ES-I3 (cell line): ENCODE measurements around the gene RAET1G.
"Not testable (repeated sequence)": the region's sequence is repeated elsewhere in the genome, so short reads cannot be mapped to it uniquely, and the experiment has no call there.

Source experiments
- H3K36me3 ChIP-seq: 2 replicates; pipeline ENCODE4 v1.6.1; 2013; ENCODE audit warnings: mild to moderate bottlenecking, low read length, control low read depth, moderate library complexity; ENCODE audit not compliant: insufficient read depth
- H3K4me1 ChIP-seq: 2 replicates; pipeline ENCODE4 v1.6.1; 2013; ENCODE audit warnings: mild to moderate bottlenecking, control low read depth, low read length; ENCODE audit not compliant: insufficient read depth
- H3K9ac ChIP-seq: 2 replicates; pipeline ENCODE4 v1.6.1; 2013; ENCODE audit warnings: low read depth, mild to moderate bottlenecking, low read length, moderate library complexity
- H3K9me3 ChIP-seq: 2 replicates; pipeline ENCODE4 v1.6.1; 2013; ENCODE audit warnings: mild to moderate bottlenecking, low read length, moderate library complexity; ENCODE audit not compliant: control insufficient read depth, insufficient read depth

RAET1G gene

DNA sequence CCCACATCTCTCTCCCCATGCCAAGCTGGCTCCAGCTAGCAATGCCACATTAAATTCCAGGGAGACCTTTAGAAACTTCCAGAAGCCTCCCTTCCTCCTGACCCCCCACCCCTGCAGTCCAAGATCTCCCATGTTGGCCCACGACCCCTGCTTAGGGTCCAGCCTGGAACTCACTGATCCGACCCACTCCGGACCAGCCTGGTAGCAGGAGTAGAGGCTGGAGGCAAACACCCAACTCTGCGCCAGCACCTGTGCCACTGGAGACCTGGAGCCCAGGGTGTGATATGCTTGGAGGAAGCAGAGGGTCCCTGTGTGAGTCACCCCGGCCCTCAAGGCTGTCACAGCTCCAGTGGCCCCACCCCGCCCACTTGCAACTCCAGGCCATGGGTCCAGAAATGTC, 37.6 kb upstream of the RAET1G start:
- Histone ChIP-seq H3K4me1 (peaks cover 7% of the 10 kb centered on the region; the same call in 1 of the 2 replicates), H3K9ac (no peak overlapping the region), H3K9me3 (no peaks in the 10 kb centered on the region), H3K36me3 (no peaks in the 10 kb centered on the region)

DNA sequence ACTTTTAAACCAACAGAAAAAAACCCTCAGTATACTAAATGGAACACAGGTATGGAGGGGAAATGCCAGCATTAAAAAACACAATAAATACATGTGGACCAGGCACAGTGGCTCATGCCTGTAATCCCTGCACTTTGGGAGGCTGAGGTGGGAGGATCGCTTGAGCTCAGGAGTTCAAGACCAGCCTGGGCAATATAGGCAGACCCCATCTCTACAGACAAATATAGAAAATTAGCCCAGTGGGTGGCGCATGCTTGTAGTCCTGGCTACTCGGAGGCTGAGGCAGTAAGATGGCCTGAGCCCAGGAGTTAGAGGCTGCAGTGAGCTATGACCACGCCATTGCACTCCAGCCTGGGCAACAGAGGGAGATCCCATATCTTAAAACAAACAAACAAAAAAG, 36.9 kb upstream of the RAET1G start:
- not testable (repeated sequence) for H3K9me3 ChIP-seq, H3K4me1 ChIP-seq, H3K9ac ChIP-seq, H3K36me3 ChIP-seq

DNA sequence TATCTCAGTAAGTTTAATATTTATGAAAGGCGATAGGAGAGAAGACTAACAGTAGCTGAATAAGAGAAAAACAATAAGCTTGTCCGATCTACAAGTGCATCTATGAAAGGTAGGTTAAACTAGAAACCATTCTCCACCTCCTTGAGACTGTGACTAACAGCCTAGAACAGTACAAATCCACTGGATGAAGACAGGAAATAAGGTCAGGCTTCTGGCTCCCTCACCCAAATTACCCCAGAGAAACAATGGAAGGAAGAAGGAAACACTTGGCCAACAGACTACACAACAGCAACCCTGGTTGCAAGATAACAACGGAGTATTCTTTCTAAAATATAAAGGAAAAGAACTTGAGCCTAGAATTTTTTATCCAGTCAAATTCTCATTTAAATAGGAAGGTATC, 35.2 kb upstream of the RAET1G start:
- not testable (repeated sequence) for H3K9me3 ChIP-seq, H3K9ac ChIP-seq, H3K36me3 ChIP-seq, H3K4me1 ChIP-seq

- H3K9ac ChIP-seq, H3K4me1 ChIP-seq, H3K36me3 ChIP-seq, H3K9me3 ChIP-seq: not testable (repeated sequence)
Measured at GRCh38 chr6:149955654-149956317, 32.9 kb upstream of the RAET1G start.

DNA sequence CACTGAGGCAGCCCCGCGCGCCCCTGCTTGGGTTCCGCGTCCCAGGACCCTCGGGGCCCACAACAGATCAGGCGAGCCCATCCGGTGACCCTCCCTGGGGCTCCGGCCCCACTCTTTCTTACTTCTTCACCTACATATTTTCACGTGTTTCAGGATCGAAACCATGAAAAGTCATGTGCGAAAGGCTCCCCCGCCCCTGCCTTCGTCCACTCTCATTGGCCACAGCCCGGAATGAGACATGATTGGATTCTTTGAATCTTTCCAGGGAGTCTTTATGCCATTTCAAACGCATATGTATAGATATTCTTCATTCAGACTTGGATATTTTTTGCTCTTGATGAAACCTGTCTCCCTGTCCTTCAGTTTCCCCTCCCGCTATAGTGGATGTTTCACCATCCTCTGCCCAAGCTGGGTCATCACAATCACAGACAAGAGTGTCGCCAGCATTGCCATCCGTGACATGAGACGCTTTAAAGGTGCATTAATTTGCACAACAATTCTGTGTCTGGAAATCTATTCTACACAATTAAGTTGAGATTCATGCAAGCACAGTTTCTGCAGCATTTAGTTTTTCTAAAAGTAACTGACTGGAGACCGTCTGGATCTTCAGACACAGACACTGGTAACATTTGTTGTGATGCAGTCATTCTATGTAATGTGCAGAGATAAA, 32.2 kb upstream of the RAET1G start:
- H3K9ac ChIP-seq, H3K9me3 ChIP-seq, H3K36me3 ChIP-seq, H3K4me1 ChIP-seq: not testable (repeated sequence)

- not testable (repeated sequence) for H3K36me3 ChIP-seq, H3K9ac ChIP-seq, H3K4me1 ChIP-seq, H3K9me3 ChIP-seq
Measured at GRCh38 chr6:149954328-149954983, 31.5 kb upstream of the RAET1G start.

DNA sequence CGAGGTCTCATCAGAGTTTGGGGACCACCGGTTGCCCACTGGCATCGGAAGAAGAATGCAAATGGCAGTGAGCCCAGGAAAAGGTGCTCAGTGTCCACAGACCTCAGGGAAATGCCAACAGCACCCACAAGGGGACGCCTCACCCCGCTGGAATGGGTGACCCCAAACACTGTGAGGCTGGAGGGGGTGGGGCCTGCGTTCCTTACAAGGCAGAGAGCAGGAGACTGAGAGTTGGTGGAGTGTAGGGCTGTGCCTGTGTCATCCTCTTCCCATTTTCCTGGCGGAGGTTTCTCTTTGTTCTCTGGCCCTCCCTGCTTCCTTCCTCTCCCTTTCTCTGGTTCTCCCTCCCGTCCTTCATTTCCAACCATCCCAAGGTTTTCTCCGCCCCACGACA, 31.0 kb upstream of the RAET1G start:
- H3K9ac ChIP-seq, H3K9me3 ChIP-seq, H3K36me3 ChIP-seq, H3K4me1 ChIP-seq: not testable (repeated sequence)

- H3K9me3 ChIP-seq, H3K4me1 ChIP-seq, H3K9ac ChIP-seq, H3K36me3 ChIP-seq: not testable (repeated sequence)
Measured at GRCh38 chr6:149953390-149953789, 30.5 kb upstream of the RAET1G start.

- no peaks in the 10 kb centered on the region for H3K9me3 ChIP-seq
- H3K9ac ChIP-seq = no peak overlapping the region
- H3K4me1 ChIP-seq = no peaks in the 10 kb centered on the region
- H3K36me3 ChIP-seq = no peaks in the 10 kb centered on the region
Measured at GRCh38 chr6:149951626-149952025, 28.7 kb upstream of the RAET1G start.

DNA sequence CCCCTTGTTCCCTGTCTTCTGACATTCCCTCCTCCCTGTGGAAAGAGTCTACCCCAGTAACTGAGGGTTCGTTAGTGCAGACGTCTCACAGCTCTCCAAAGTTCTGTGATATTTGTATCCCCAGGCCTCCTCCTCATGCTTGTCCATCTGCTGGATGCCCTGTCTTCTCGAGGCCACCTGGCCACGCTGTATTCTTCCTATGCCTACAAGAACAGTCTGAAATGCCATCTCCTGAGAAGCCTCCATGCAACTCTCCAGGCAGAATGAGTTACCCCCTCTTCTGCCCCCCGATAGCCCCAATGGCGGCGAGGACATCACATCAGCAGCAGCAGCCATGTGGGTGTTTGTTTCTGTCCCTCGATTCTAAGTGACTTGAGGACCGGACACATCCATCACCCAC, 28.2 kb upstream of the RAET1G start:
- Histone ChIP-seq H3K36me3 (no peaks in the 10 kb centered on the region), H3K9me3 (no peaks in the 10 kb centered on the region), H3K4me1 (no peaks in the 10 kb centered on the region), H3K9ac (no peak overlapping the region)

GRCh38 chr6:149950423-149950822, 27.5 kb upstream of the RAET1G start:
- no peaks in the 10 kb centered on the region for H3K9me3 ChIP-seq
- H3K4me1 ChIP-seq = no peaks in the 10 kb centered on the region
- no peaks in the 10 kb centered on the region for H3K36me3 ChIP-seq
- no peak overlapping the region for H3K9ac ChIP-seq

DNA sequence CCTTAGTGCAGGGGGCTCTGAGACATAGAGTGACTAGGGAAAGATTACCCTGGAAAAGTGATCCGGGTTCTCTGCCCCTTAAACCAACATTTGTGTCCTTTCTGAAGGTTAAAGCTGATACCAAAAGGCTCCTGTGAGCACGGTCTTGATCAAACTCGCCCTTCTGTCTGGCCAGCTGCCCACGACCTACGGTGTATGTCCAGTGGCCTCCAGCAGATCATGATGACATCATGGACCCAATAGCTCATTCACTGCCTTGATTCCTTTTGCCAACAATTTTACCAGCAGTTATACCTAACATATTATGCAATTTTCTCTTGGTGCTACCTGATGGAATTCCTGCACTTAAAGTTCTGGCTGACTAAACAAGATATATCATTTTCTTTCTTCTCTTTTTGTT, 25.7 kb upstream of the RAET1G start:
- H3K9me3 ChIP-seq = no peaks in the 10 kb centered on the region
- no peak overlapping the region for H3K9ac ChIP-seq
- no peaks in the 10 kb centered on the region for H3K4me1 ChIP-seq
- no peaks in the 10 kb centered on the region for H3K36me3 ChIP-seq

GRCh38 chr6:149948011-149948410, 25.1 kb upstream of the RAET1G start:
- H3K9me3 ChIP-seq = no peaks in the 10 kb centered on the region
- H3K9ac ChIP-seq = no peak overlapping the region
- no peaks in the 10 kb centered on the region for H3K36me3 ChIP-seq
- no peaks in the 10 kb centered on the region for H3K4me1 ChIP-seq

- not testable (repeated sequence) for H3K9me3 ChIP-seq, H3K36me3 ChIP-seq, H3K4me1 ChIP-seq, H3K9ac ChIP-seq
Measured at GRCh38 chr6:149947533-149947932, 24.6 kb upstream of the RAET1G start.

DNA sequence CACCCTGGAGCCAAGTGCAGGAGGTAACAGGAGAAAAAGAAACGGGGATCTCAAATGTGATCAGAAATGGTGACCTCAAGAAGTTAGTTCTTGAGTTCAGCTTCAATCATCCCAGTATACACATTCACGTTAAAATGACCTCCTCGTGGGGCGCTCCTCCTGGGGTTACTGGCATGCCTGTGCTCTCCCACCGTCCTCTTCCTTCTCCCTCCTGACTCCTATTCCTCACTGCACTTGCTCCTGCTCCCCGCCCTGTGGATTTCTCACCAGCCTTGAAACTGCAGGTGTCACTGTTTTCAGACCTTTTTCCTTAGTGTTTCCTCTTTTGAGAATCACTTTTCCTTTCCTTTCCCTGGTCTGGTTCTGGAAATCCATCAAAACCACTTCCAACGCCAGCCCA, 23.7 kb upstream of the RAET1G start:
- not testable (repeated sequence) for H3K9me3 ChIP-seq, H3K4me1 ChIP-seq, H3K36me3 ChIP-seq, H3K9ac ChIP-seq
